Fibroblast of lung (primary cell): ENCODE results near the gene ZNF219.

Source experiments
- EZH2 ChIP-seq: IDR thresholded peaks from 2 replicates; pipeline ENCODE4 v1.5.1; 2012; ENCODE audit warnings: low read length, control low read depth, mild to moderate bottlenecking; ENCODE audit errors: missing control alignments
- TF ChIP-seq, protein P1 (sequence below), 2 donors: IDR thresholded peaks in 1 of 2; conservative IDR thresholded peaks in 1 of 2; 1 replicate in 1 of 2; 2 replicates in 1 of 2; pipeline ENCODE4 v1.5.1; 2011 to 2012; ENCODE audit warnings: low read length in 2 of 2, control low read depth in 1 of 2, inconsistent platforms in 1 of 2, low read depth in 1 of 2, mild to moderate bottlenecking in 1 of 2

DNA sequence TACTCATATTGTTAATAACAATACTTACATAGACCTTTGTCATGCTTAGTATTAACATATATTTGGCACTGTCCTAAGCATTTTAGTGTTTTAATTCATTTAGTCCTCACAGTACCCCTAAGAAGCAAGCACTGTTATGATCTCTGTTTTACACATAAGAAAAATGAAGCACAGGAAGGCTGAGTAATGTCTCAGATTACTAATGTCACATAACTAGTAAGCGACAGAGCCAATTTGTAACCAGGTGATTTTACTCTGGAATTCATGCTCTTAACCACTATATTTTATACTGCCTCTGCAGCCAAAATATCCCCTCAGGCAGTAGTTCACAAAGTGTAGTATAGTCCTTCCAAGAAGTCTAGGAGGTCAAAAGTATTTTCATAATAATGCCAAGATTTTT, 22.7 kb upstream of the ZNF219 start:
- TF ChIP-seq, protein P1, sequence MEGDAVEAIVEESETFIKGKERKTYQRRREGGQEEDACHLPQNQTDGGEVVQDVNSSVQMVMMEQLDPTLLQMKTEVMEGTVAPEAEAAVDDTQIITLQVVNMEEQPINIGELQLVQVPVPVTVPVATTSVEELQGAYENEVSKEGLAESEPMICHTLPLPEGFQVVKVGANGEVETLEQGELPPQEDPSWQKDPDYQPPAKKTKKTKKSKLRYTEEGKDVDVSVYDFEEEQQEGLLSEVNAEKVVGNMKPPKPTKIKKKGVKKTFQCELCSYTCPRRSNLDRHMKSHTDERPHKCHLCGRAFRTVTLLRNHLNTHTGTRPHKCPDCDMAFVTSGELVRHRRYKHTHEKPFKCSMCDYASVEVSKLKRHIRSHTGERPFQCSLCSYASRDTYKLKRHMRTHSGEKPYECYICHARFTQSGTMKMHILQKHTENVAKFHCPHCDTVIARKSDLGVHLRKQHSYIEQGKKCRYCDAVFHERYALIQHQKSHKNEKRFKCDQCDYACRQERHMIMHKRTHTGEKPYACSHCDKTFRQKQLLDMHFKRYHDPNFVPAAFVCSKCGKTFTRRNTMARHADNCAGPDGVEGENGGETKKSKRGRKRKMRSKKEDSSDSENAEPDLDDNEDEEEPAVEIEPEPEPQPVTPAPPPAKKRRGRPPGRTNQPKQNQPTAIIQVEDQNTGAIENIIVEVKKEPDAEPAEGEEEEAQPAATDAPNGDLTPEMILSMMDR (conservative IDR thresholded peaks at IDR 0.05 in 1 of 2, IDR thresholded peaks at IDR 0.05 in 1 of 2; ENCODE audit: low read depth in 1 of 2, low read length in 2 of 2), result no peak
- no peak for TF ChIP-seq EZH2
